ENCODE measurements around the gene CDC42EP4.

Gene CDC42EP4

DNA sequence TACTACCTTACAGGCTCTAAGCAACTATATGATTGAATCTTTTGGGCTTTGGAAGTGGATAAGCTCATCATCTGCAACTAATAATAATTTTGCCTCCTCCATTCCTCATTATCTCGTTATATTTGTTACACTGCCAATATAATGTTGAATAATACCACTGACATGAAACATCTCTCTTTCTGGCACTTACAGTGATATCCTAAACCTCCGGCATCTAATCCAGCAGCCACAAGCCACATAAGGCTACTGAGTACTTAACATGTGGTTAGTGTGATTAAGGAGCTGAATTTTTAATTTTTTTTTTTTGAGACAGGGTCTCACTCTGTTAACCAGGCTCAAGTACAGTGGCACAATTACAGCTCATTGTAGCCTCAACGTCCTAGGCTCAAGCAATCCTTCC, 9.6 kb downstream of the CDC42EP4 start:
- peak; percentile 22 for ATAC-seq
- TF ChIP-seq, protein P1, sequence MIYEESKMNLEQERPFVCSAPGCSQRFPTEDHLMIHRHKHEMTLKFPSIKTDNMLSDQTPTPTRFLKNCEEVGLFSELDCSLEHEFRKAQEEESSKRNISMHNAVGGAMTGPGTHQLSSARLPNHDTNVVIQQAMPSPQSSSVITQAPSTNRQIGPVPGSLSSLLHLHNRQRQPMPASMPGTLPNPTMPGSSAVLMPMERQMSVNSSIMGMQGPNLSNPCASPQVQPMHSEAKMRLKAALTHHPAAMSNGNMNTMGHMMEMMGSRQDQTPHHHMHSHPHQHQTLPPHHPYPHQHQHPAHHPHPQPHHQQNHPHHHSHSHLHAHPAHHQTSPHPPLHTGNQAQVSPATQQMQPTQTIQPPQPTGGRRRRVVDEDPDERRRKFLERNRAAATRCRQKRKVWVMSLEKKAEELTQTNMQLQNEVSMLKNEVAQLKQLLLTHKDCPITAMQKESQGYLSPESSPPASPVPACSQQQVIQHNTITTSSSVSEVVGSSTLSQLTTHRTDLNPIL (CRISPR knock-in tag; IDR thresholded peaks at IDR 0.05; ENCODE audit: low read depth) = no peak
- peak; percentile 58; the same call in 1 of the 2 replicates for TF ChIP-seq TCF4 (CRISPR knock-in tag; IDR thresholded peaks at IDR 0.05; ENCODE audit: borderline replicate concordance)

DNA sequence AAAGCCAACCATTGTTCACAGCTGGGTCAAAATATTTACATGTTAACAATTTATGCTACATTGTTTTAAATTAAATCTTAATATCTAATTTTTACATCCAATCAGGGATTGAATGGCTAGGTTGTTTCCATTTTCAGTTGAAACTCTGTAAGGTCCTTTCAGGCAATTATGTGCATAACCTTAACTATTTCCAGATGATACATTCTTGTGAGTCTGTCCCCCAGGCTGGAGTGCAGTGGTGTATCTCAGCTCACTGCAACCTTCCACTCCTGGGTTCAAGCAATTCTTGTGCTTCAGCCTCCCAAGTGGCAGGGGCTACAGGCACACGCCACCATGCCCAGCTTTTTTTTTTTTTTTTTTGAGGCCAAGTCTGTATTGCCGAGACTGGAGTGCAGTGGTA, 10.4 kb downstream of the CDC42EP4 start:
- peak; percentile 39 for ATAC-seq
- TF ChIP-seq TCF4 (CRISPR knock-in tag; IDR thresholded peaks at IDR 0.05; ENCODE audit: borderline replicate concordance) (peak; percentile 46; the same call in 1 of the 2 replicates), ZNF70 (CRISPR knock-in tag; IDR thresholded peaks at IDR 0.05) (no peak), CSDC2 (CRISPR knock-in tag; IDR thresholded peaks at IDR 0.05) (no peak)

DNA sequence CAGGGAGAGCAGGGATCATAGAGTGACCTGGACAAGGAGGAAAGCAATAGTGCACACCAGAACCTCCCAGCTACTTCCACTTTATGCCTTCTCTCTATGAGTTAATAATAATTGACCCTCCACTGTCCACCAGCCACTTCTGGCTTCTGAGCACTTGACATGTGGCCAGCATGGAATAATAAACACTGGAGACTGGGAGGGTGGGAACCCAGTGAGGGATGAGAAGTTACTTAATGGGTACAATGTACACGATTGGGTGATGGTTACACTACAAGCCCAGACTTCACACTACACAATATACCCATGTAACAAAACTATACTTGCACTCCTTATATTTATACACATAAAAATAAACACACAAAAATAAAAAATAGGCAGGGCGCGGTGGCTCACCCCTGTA, 11.4 kb downstream of the CDC42EP4 start:
- no peak for TF ChIP-seq RARB (CRISPR knock-in tag; IDR thresholded peaks at IDR 0.05)
- TF ChIP-seq, protein P2, sequence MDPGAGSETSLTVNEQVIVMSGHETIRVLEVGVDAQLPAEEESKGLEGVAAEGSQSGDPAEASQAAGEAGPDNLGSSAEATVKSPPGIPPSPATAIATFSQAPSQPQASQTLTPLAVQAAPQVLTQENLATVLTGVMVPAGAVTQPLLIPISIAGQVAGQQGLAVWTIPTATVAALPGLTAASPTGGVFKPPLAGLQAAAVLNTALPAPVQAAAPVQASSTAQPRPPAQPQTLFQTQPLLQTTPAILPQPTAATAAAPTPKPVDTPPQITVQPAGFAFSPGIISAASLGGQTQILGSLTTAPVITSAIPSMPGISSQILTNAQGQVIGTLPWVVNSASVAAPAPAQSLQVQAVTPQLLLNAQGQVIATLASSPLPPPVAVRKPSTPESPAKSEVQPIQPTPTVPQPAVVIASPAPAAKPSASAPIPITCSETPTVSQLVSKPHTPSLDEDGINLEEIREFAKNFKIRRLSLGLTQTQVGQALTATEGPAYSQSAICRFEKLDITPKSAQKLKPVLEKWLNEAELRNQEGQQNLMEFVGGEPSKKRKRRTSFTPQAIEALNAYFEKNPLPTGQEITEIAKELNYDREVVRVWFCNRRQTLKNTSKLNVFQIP (CRISPR knock-in tag; IDR thresholded peaks at IDR 0.05; ENCODE audit: borderline replicate concordance, low read depth) = no peak
- no peak for ATAC-seq

DNA sequence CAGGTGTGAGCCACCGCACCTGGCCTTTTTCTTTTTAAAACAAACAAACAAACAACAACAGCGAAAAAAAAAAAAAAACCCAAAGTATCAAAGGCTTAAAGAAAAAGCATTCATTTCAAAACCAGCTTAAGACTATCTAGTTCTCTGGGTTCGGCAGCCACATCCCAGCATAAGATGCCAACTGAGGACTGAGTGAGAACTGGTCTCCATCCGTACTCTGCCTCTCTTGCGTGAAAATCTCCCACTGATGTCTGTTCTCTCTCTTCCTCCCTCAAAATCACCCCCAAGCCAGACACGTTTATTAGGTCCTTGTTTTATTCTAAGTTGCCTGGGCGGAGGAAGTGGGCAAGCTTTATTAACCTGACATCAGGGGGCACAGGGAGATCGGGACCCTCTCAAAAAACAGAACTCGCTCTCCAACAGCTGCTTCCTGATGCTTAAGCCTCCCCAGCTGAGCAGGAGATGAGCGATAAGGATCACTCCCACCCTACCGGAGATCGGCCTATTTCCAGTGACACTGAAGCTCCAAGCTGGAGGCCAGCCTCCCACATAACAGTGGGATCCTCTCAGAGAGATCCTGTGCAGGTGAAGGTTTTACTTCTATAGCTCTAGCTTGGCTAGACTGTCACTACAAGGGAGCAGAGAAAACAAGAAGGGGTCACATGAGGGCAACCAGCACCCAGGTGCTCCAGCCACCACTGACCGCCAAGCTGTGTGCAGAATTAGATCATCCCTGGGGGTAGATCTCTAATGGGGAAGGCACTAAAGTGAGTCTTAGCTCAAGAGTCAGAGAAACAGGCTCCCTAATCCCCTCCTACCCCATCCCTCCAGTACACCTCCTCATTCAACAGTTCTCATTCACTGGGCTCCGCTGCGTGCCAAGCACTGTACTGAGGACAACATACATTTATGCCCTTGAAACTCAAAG, 13.6 kb downstream of the CDC42EP4 start:
- TF ChIP-seq, protein P3, sequence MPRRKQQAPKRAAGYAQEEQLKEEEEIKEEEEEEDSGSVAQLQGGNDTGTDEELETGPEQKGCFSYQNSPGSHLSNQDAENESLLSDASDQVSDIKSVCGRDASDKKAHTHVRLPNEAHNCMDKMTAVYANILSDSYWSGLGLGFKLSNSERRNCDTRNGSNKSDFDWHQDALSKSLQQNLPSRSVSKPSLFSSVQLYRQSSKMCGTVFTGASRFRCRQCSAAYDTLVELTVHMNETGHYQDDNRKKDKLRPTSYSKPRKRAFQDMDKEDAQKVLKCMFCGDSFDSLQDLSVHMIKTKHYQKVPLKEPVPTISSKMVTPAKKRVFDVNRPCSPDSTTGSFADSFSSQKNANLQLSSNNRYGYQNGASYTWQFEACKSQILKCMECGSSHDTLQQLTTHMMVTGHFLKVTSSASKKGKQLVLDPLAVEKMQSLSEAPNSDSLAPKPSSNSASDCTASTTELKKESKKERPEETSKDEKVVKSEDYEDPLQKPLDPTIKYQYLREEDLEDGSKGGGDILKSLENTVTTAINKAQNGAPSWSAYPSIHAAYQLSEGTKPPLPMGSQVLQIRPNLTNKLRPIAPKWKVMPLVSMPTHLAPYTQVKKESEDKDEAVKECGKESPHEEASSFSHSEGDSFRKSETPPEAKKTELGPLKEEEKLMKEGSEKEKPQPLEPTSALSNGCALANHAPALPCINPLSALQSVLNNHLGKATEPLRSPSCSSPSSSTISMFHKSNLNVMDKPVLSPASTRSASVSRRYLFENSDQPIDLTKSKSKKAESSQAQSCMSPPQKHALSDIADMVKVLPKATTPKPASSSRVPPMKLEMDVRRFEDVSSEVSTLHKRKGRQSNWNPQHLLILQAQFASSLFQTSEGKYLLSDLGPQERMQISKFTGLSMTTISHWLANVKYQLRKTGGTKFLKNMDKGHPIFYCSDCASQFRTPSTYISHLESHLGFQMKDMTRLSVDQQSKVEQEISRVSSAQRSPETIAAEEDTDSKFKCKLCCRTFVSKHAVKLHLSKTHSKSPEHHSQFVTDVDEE (CRISPR knock-in tag; IDR thresholded peaks at IDR 0.05) = 0 out of 2 replicates have a peak, but pooled peaks have one; percentile 20
- TF ChIP-seq TCF4 (CRISPR knock-in tag; IDR thresholded peaks at IDR 0.05; ENCODE audit: borderline replicate concordance) (peak; percentile 49; the same call in 1 of the 2 replicates), PPARA (CRISPR knock-in tag; IDR thresholded peaks at IDR 0.05; ENCODE audit: borderline replicate concordance) (no peak), ZNF8 (CRISPR knock-in tag; IDR thresholded peaks at IDR 0.05) (no peak), ZNF70 (CRISPR knock-in tag; IDR thresholded peaks at IDR 0.05) (peak; percentile 91)
- TF ChIP-seq, protein P4, sequence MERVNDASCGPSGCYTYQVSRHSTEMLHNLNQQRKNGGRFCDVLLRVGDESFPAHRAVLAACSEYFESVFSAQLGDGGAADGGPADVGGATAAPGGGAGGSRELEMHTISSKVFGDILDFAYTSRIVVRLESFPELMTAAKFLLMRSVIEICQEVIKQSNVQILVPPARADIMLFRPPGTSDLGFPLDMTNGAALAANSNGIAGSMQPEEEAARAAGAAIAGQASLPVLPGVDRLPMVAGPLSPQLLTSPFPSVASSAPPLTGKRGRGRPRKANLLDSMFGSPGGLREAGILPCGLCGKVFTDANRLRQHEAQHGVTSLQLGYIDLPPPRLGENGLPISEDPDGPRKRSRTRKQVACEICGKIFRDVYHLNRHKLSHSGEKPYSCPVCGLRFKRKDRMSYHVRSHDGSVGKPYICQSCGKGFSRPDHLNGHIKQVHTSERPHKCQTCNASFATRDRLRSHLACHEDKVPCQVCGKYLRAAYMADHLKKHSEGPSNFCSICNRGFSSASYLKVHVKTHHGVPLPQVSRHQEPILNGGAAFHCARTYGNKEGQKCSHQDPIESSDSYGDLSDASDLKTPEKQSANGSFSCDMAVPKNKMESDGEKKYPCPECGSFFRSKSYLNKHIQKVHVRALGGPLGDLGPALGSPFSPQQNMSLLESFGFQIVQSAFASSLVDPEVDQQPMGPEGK (CRISPR knock-in tag; IDR thresholded peaks at IDR 0.05; ENCODE audit: borderline replicate concordance) = 0 out of 2 replicates have a peak, but pooled peaks have one; percentile 17
- peak; percentile 5; the same call in 2 of the 3 replicates for ATAC-seq

DNA sequence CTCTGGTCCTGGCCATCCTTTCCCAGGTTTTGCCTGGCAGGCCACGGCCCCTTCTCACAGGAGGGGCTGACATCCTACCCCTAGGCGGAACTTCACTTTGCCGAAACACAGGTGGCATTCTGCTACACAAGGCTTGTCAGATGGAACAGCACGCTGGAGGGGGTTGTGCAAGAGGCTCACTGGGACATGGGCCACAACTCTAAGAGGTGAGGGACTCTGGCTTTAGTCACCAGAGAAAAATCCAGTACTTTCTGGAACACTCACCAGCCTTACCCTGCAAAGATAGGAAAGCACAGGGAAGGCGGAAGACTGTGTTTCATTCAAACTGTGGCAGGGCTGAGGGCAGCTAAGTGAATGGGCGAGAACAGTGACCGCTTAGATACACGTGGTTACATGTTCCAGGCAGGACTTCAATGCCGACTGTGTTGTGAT, 18.3 kb downstream of the CDC42EP4 start:
- TF ChIP-seq ISL1 (CRISPR knock-in tag; IDR thresholded peaks at IDR 0.05) (peak; percentile 27; the same call in 1 of the 2 replicates), ZNF70 (CRISPR knock-in tag; IDR thresholded peaks at IDR 0.05) (no peak)
- ATAC-seq = peak; percentile 23

DNA sequence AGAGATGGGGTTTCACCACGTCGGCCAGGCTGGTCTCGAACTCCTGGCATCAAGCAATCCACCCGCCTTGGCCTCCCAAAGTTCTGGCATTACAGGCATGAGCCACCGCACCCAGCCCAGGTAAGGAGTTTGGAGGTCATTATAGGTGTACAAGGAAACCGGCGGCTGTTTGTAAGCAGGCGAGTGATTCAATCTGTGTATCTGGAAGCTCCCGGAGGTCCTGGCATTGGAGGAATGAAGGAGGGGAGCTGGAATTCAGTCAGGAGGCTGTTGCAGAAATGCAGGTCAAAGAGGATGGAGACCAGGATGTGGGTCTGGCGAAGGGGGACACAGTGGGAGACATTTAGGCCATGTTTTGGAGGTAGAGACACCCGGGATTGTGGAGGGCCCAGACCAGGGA, 18.8 kb downstream of the CDC42EP4 start:
- TF ChIP-seq ZFP3 (CRISPR knock-in tag; IDR thresholded peaks at IDR 0.05) (no peak), ZFP30 (CRISPR knock-in tag; IDR thresholded peaks at IDR 0.05) (no peak), RARB (CRISPR knock-in tag; IDR thresholded peaks at IDR 0.05) (no peak), TCF4 (CRISPR knock-in tag; IDR thresholded peaks at IDR 0.05; ENCODE audit: borderline replicate concordance) (no peak), ZNF70 (CRISPR knock-in tag; IDR thresholded peaks at IDR 0.05) (no peak), ZC3H10 (CRISPR knock-in tag; IDR thresholded peaks at IDR 0.05) (no peak), ARNTL (CRISPR knock-in tag; IDR thresholded peaks at IDR 0.05; ENCODE audit: borderline replicate concordance, low read depth) (no peak)
- TF ChIP-seq, protein P5, sequence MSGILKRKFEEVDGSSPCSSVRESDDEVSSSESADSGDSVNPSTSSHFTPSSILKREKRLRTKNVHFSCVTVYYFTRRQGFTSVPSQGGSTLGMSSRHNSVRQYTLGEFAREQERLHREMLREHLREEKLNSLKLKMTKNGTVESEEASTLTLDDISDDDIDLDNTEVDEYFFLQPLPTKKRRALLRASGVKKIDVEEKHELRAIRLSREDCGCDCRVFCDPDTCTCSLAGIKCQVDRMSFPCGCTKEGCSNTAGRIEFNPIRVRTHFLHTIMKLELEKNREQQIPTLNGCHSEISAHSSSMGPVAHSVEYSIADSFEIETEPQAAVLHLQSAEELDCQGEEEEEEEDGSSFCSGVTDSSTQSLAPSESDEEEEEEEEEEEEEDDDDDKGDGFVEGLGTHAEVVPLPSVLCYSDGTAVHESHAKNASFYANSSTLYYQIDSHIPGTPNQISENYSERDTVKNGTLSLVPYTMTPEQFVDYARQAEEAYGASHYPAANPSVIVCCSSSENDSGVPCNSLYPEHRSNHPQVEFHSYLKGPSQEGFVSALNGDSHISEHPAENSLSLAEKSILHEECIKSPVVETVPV (CRISPR knock-in tag; IDR thresholded peaks at IDR 0.05) = no peak
- no peak for ATAC-seq

Data from SK-N-SH treated with all-trans-retinoic acid at 6 μM for 48 hours (cell line).